ENCODE results near the gene MAP6.

The MAP6 gene

GRCh38 chr11:75631086-75631730 is 37.6 kb downstream of the MAP6 start:
- DNase-seq (ENCODE audit: low spot score): no peak

- DNase-seq (ENCODE audit: low spot score): no peak
Observed at GRCh38 chr11:75627906-75628668, 40.8 kb downstream of the MAP6 start.

- no peak for DNase-seq (ENCODE audit: low spot score)
Observed at GRCh38 chr11:75626889-75627529, 41.8 kb downstream of the MAP6 start.

- no peak for DNase-seq (ENCODE audit: low spot score)
Observed at GRCh38 chr11:75625991-75626888, 42.6 kb downstream of the MAP6 start.

GRCh38 chr11:75625021-75625420 is 43.8 kb downstream of the MAP6 start:
- DNase-seq (ENCODE audit: low spot score): no peak

- no peak for DNase-seq (ENCODE audit: low spot score)
Observed at GRCh38 chr11:75616281-75616680, 52.6 kb downstream of the MAP6 start.

- peak; percentile 23 for DNase-seq (ENCODE audit: low spot score)
Observed at GRCh38 chr11:75615751-75616150, 53.1 kb downstream of the MAP6 start.

GRCh38 chr11:75611823-75612222 is 57.0 kb downstream of the MAP6 start:
- no peak for DNase-seq (ENCODE audit: low spot score)

GRCh38 chr11:75606099-75606498 is 62.7 kb downstream of the MAP6 start:
- DNase-seq (ENCODE audit: low spot score): no peak

GRCh38 chr11:75603791-75604736 is 64.8 kb downstream of the MAP6 start:
- no peak for DNase-seq (ENCODE audit: low spot score)

GRCh38 chr11:75602951-75603350 is 65.9 kb downstream of the MAP6 start:
- no peak for DNase-seq (ENCODE audit: low spot score)

GRCh38 chr11:75601494-75601893 is 67.3 kb downstream of the MAP6 start:
- DNase-seq (ENCODE audit: low spot score): no peak

- no peak for DNase-seq (ENCODE audit: low spot score)
Observed at GRCh38 chr11:75600356-75600755, 68.5 kb downstream of the MAP6 start.

GRCh38 chr11:75598900-75599299 is 69.9 kb downstream of the MAP6 start:
- no peak for DNase-seq (ENCODE audit: low spot score)

GRCh38 chr11:75598264-75598663 is 70.6 kb downstream of the MAP6 start:
- no peak for DNase-seq (ENCODE audit: low spot score)

- DNase-seq (ENCODE audit: low spot score): no peak
Observed at GRCh38 chr11:75597636-75598035, 71.2 kb downstream of the MAP6 start.

GRCh38 chr11:75596914-75597313 is 71.9 kb downstream of the MAP6 start:
- no peak for DNase-seq (ENCODE audit: low spot score)

- no peak for DNase-seq (ENCODE audit: low spot score)
Observed at GRCh38 chr11:75595429-75595828, 73.4 kb downstream of the MAP6 start.

- no peak for DNase-seq (ENCODE audit: low spot score)
Observed at GRCh38 chr11:75594211-75594610, 74.6 kb downstream of the MAP6 start.

- DNase-seq (ENCODE audit: low spot score): no peak
Observed at GRCh38 chr11:75593286-75593915, 75.4 kb downstream of the MAP6 start.

- DNase-seq (ENCODE audit: low spot score): no peak
Observed at GRCh38 chr11:75592715-75593114, 76.1 kb downstream of the MAP6 start.
